NB4 (cell line): ENCODE measurements around the gene MDM4.

ENCODE experiments used
- DNase-seq: peaks from one replicate; pipeline ENCODE4 v3.0.0; 2010; ENCODE audit warnings: low read depth
- H3K4me3 ChIP-seq: one replicate; pipeline ENCODE4 v1.5.1; 2011; ENCODE audit warnings: mild to moderate bottlenecking, low read depth, low read length, moderate library complexity
- MYC ChIP-seq: IDR thresholded peaks from 2 replicates; pipeline ENCODE4 v1.6.1; 2011; ENCODE audit warnings: low read depth, low read length
- POLR2A ChIP-seq: IDR thresholded peaks from 2 replicates; pipeline ENCODE4 v1.6.1; 2011; ENCODE audit warnings: mild to moderate bottlenecking; ENCODE audit not compliant: insufficient read length; ENCODE audit errors: extremely low read depth
- TF ChIP-seq, protein P1 (sequence below): IDR thresholded peaks from one replicate; pipeline ENCODE4 v1.5.1; 2012; ENCODE audit warnings: low read depth, low read length
- TF ChIP-seq, protein P2 (sequence below): IDR thresholded peaks from 2 replicates; pipeline ENCODE4 v1.6.1; 2011; ENCODE audit warnings: low read depth, low read length

Gene MDM4

DNA sequence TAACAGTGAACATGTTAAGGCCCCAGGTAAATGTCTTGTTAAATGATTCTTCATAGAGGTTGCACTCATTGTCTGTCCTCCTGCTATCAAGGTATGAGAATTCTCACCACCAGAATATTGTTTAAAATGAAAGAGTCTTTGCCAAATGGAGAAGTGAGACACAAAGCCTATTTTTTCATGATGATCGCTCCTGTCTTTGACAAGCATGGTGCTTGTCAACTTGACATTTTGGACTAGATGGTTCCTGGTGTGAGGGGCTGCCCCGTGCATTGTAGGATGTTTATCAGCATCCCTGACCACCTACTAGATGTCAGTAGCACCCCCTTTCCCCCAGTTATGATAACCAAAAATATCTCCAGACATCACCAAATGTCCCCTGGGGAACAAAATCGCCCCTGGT, 65.6 kb downstream of the MDM4 start:
- no peak overlapping the region for H3K4me3 ChIP-seq
- TF ChIP-seq, protein P1, sequence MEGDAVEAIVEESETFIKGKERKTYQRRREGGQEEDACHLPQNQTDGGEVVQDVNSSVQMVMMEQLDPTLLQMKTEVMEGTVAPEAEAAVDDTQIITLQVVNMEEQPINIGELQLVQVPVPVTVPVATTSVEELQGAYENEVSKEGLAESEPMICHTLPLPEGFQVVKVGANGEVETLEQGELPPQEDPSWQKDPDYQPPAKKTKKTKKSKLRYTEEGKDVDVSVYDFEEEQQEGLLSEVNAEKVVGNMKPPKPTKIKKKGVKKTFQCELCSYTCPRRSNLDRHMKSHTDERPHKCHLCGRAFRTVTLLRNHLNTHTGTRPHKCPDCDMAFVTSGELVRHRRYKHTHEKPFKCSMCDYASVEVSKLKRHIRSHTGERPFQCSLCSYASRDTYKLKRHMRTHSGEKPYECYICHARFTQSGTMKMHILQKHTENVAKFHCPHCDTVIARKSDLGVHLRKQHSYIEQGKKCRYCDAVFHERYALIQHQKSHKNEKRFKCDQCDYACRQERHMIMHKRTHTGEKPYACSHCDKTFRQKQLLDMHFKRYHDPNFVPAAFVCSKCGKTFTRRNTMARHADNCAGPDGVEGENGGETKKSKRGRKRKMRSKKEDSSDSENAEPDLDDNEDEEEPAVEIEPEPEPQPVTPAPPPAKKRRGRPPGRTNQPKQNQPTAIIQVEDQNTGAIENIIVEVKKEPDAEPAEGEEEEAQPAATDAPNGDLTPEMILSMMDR: no peak
- TF ChIP-seq POLR2A (no peak), MYC (no peak)
- TF ChIP-seq, protein P2, sequence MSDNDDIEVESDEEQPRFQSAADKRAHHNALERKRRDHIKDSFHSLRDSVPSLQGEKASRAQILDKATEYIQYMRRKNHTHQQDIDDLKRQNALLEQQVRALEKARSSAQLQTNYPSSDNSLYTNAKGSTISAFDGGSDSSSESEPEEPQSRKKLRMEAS: no peak
- no peak for DNase-seq

DNA sequence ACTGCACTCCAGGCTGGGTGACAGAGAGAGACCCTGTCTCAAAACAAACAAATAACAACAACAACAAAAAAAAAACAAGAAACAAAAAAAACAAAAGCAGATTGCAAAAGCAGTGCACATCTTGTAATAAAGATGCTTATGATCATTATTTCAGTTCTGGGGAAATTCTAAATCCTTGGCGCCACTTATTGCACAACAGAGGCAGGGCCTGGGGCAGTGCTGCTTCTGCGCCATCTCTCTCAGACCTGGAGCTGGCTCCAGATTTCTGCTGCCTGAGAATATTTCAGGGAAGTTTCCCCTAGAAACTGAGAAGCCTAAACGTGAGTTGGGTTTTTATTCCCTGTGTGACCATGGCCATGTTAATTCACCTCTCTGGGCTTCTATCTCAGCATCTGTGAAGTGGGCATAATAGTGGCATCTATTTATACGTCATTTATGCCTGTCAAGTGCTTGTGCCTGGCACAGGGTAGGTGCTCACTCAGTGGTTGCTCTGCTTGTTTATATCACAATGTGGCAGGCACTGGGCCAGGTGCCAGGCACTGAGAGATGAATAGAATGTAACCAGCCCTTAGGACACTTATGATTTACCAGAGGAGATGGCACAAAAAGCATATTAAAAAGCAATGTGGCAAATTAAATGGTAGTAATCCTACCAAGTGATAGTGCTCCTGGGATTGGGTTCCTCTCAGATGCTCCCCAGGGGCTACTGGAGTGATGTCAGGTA, 67.9 kb downstream of the MDM4 start:
- no peak overlapping the region for H3K4me3 ChIP-seq
- DNase-seq: no peak
- TF ChIP-seq MYC (no peak), POLR2A (no peak)
- TF ChIP-seq, protein P1: no peak
- TF ChIP-seq, protein P2: no peak

DNA sequence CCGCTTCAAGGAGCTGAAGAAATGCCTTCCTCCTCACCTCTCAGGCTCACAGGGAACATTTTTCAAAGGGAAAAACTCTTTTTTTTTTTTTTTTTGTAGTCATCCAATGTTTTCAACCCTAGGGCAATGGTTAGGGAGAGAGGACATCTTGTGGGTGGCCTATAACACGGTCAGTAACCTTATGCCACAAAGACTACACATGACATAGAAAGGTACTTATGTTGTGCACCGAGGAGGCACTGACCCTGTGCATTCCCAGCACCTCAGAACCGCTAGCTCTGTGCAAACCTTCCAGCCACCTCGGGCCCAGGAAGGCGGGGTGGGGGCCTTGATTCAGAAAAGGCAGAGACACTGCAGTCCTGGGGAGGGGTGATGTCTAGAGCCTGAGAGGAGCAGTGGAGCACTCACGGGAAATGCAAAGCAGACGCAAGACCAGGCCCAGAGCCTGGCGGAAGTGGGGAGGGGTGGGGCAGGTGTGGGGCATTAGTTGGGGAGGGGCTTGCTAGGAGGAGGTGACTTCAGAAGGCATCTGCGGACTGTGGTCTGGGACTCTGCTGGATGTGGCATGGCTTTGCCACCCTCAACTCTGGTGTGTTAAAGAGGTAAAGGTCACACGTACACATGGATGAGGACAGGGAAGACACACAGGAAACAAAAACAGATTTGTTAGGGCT, 68.6 kb downstream of the MDM4 start:
- no peak for DNase-seq
- TF ChIP-seq, protein P1: no peak
- TF ChIP-seq POLR2A (no peak), MYC (no peak)
- TF ChIP-seq, protein P2: no peak
- H3K4me3 ChIP-seq: no peak overlapping the region

DNA sequence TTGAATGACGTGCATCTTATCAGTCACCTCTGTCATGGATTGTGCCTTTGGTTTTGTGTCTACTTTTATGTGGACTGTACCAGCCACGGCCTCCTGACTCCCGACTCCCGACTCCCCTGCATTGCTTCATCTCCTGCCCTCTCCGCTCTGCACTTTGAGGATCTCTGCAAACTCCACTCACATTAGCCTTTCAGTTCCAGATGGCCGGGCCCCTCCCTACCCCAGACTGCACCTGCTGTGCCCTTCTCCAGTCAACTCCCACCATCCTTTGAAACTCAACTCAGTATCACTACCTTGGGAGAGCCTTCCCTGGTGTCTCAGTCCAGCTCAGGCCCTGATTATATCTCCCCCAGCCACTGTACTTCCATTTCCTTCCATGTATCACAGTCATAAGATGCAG, 71.4 kb downstream of the MDM4 start:
- no peak for DNase-seq
- TF ChIP-seq MYC: no peak
- TF ChIP-seq, protein P2: no peak
- TF ChIP-seq, protein P1: no peak
- no peak for TF ChIP-seq POLR2A
- no peak overlapping the region for H3K4me3 ChIP-seq

DNA sequence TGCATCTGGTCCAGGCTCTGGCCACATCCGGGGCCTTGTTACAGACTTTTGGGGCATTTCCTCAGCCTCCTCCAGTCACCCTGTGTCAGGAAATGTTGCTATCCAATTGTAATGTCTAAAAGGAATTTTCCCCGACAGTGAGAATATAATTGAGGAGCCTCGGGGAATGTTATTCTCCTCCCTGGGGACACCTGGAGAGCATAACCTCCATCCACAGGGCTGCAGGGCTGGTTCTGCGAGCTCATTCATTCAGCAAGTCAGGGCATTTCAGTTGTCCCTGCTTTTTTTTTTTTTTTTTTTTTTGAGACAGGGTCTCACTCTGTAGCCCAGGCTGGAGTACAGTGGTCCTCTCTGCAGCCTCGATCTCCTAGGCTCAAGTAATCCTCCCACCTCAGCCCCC, 72.6 kb downstream of the MDM4 start:
- TF ChIP-seq, protein P1: no peak
- no peak for TF ChIP-seq MYC
- TF ChIP-seq POLR2A: no peak
- TF ChIP-seq, protein P2: no peak
- H3K4me3 ChIP-seq: no peak overlapping the region
- DNase-seq: no peak
